ENCODE results near the gene NUPR1.
A peak's percentile ranks its signal among the peaks of the same experiment; 100 is the strongest.
"Not testable (repeated sequence)": the region's sequence is repeated elsewhere in the genome, so short reads cannot be mapped to it uniquely, and the experiment has no call there.

NUPR1 gene

GRCh38 chr16:28491230-28491969, 47.4 kb downstream of the NUPR1 start:
- ChIA-PET CTCF (no interaction called here), POLR2A (interaction anchor here (1.0 to 1.5 kb wide), 2 partner anchors 13 to 22 kb away, joined by 3 to 5 read pairs; no protein-coding TSS in a partner anchor)
- no peak for TF ChIP-seq LEF1 (IDR thresholded peaks at IDR 0.05; ENCODE audit: borderline replicate concordance)
- no peak for TF ChIP-seq FOXM1 (IDR thresholded peaks at IDR 0.05; ENCODE audit: borderline replicate concordance)
- TF ChIP-seq ZNF384 (IDR thresholded peaks at IDR 0.05) = no peak
- no peak for TF ChIP-seq PKNOX1 (IDR thresholded peaks at IDR 0.05)
- no peak for TF ChIP-seq ARNT (IDR thresholded peaks at IDR 0.05)
- no peak for TF ChIP-seq NFRKB (IDR thresholded peaks at IDR 0.05)
- TF ChIP-seq SUZ12 (IDR thresholded peaks at IDR 0.05) = no peak
- TF ChIP-seq HDGF (IDR thresholded peaks at IDR 0.05; ENCODE audit: borderline replicate concordance) = no peak
- no peak for TF ChIP-seq BHLHE40 (IDR thresholded peaks at IDR 0.05; ENCODE audit: borderline replicate concordance)
- TF ChIP-seq ELF4 (IDR thresholded peaks at IDR 0.05) = no peak
- DNase-seq (ENCODE audit: extremely low spot score) = peak; percentile 40

GRCh38 chr16:28486266-28486665, 52.5 kb downstream of the NUPR1 start:
- no peak for DNase-seq (ENCODE audit: extremely low spot score)
- CTCF ChIA-PET = no interaction called here
- TF ChIP-seq ELF4 (IDR thresholded peaks at IDR 0.05) (no peak), LEF1 (IDR thresholded peaks at IDR 0.05; ENCODE audit: borderline replicate concordance) (no peak), TARDBP (IDR thresholded peaks at IDR 0.05) (no peak), PKNOX1 (IDR thresholded peaks at IDR 0.05) (no peak), L3MBTL2 (conservative IDR thresholded peaks at IDR 0.05) (no peak), ZNF384 (IDR thresholded peaks at IDR 0.05) (no peak), ARNT (IDR thresholded peaks at IDR 0.05) (no peak), HDGF (IDR thresholded peaks at IDR 0.05; ENCODE audit: borderline replicate concordance) (no peak), NFRKB (IDR thresholded peaks at IDR 0.05) (no peak), CTBP1 (IDR thresholded peaks at IDR 0.05; ENCODE audit: borderline replicate concordance) (no peak), SP1 (IDR thresholded peaks at IDR 0.05) (no peak), FOXK2 (IDR thresholded peaks at IDR 0.05) (no peak), FOXM1 (IDR thresholded peaks at IDR 0.05; ENCODE audit: borderline replicate concordance) (no peak), BHLHE40 (IDR thresholded peaks at IDR 0.05; ENCODE audit: borderline replicate concordance) (no peak), FOXA1 (IDR thresholded peaks at IDR 0.05) (no peak), SUZ12 (IDR thresholded peaks at IDR 0.05) (no peak)
- POLR2A ChIA-PET = no interaction called here

- POLR2A ChIA-PET; CTCF ChIA-PET; DNase-seq (ENCODE audit: extremely low spot score): not testable (repeated sequence)
Measured at GRCh38 chr16:28483361-28483760, 55.4 kb downstream of the NUPR1 start.
